Epithelial cell of prostate (primary cell): ENCODE data around the gene NR6A1.

Experiments used
- DNase-seq: peaks from one replicate; pipeline ENCODE4 v3.0.0-alpha.2; 2011; ENCODE audit warnings: low read depth, low spot score
- H3K27ac ChIP-seq: fragments of 450-650 bp; 2 replicates; pipeline ENCODE4 v1.5.1; 2017; ENCODE audit warnings: mild to moderate bottlenecking

The NR6A1 gene

GRCh38 chr9:124771021-124771866, at the start of gene NR6A1:
Gene NR6A1, minus strand, starts transcription at chr9:124771311.
- DNase-seq = peak; percentile 86

GRCh38 chr9:124818431-124819281, 47.5 kb upstream of the NR6A1 start:
- peak overlapping the region; percentile 91 for H3K27ac ChIP-seq
- DNase-seq = peak; percentile 88

More at GRCh38 chr9:124771021-124771866, at the start of gene NR6A1:
- H3K27ac ChIP-seq = peak within 1 kb of the TSS; percentile 54

DNA sequence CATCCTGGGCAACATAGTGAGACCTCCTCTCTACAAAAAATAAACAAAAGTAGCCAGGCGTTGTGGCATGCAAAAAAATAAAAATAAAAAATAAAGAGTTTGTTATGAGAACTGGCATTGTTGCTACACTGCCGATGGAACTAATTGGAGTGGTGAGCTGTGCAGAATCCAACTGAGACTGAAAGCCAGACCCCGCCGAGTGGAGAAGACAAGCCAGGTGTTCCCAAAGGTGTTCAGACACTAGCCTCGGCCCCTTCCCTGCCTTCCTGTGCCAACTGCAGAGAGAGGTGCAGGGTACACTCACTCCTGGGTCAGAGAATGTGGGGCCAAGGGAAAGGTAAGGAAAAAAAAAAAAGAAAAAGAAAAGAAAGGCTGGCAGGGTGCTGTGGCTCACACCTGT, 44.5 kb upstream of the NR6A1 start:
- DNase-seq = no peak
- no peak overlapping the region for H3K27ac ChIP-seq

DNA sequence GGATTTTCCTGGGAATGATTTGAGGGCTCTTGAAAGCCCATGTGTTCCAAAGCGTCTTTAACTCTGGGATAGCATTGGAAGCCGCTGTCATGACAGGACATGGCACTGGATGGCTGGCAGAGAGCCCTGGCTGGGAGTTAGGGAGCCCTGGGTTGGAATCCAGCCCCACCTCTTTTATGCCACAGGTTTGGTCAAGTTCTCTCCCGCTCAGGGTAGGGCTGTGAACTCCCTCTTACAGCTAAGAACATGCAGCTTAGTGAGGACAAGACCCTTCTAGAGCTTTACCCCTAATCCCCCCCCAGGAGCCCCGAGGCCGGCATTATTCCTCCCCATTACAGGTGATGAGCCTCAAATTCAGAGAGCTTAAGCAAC, 43.0 kb upstream of the NR6A1 start:
- peak overlapping the region; percentile 82 for H3K27ac ChIP-seq
- DNase-seq = no peak

DNA sequence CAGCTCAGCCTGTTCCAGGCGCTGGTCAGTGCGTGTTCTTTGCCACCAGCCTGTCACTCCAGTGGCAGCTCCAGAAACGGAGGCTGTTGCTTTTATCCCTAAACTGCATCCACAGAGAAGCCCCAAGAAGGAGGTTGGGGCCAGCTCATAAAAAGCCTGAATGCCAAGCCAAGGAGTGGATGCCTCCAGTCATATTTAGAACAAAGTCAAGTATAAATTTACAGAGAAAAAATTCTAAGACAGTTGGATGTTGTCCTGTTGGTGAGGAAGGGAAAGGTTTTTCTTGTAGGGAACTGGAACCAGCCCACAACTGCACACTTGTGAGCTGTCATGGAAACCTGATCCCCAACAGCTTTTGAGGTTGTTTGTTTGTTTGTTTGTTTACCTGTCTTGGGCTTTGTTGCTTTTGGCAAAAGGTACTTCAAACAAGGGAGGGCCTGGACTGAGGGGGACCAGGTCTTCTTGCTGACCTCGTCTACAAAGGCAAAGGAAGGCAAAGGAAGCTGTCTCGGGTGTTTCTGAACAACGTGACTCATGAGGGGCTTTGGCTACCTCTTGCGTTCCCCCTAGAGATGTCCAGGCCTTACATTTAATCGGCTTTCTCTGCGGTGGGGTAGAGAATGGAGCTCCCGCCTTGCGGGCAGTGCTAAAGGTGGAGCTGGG, 42.5 kb upstream of the NR6A1 start:
- DNase-seq = no peak
- H3K27ac ChIP-seq = peak overlapping the region; percentile 82

DNA sequence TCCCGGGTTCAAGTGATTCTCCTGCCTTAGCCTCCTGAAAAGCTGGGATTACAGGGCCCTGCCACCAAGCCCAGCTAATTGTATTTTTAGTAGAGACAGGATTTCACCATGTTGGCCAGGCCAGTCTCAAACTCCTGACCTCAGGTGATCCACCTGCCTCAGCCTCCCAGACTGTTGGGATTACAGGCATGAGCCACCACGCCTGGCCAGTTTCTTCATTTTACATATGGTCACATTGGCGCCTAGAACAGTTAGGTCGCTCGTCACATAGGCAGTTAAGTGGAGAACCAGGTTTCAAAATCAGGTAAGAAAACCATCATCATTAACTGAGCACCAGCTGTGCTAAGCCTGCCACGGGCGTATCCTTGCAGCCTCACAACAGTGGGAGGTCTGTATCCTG, 41.9 kb upstream of the NR6A1 start:
- DNase-seq = no peak
- H3K27ac ChIP-seq = peak overlapping the region; percentile 82

DNA sequence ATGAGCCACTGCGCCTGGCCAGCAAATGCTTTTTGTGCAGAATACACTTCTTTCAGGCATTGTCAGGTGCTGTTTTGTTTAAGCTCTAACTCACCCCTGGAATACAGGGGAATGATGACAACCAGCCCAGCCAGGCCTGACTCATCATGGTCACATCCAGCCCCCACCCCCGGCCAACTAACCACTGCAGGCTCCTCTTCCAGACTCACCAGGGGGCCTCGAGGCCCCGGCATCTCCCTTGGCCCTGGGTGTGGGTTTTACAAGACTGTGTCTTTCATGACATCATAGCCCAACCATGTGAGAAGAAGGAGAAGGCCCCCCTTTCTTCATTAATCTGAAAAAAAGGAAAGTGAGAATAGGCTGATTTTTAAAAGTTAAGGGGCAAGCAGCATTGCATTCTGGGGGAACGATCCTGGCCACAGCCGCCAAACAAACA, 41.3 kb upstream of the NR6A1 start:
- H3K27ac ChIP-seq = peak overlapping the region; percentile 82
- peak; percentile 48 for DNase-seq

- DNase-seq = no peak
Measured at GRCh38 chr9:124810663-124811355, 39.7 kb upstream of the NR6A1 start.

GRCh38 chr9:124809741-124810500, 38.8 kb upstream of the NR6A1 start:
- DNase-seq = no peak
- peak overlapping the region; percentile 82 for H3K27ac ChIP-seq

More at GRCh38 chr9:124810663-124811355, 39.7 kb upstream of the NR6A1 start:
- H3K27ac ChIP-seq = peak overlapping the region; percentile 82

- no peak for DNase-seq
- peak overlapping the region; percentile 21 for H3K27ac ChIP-seq
Measured at GRCh38 chr9:124809211-124809610, 38.1 kb upstream of the NR6A1 start.

DNA sequence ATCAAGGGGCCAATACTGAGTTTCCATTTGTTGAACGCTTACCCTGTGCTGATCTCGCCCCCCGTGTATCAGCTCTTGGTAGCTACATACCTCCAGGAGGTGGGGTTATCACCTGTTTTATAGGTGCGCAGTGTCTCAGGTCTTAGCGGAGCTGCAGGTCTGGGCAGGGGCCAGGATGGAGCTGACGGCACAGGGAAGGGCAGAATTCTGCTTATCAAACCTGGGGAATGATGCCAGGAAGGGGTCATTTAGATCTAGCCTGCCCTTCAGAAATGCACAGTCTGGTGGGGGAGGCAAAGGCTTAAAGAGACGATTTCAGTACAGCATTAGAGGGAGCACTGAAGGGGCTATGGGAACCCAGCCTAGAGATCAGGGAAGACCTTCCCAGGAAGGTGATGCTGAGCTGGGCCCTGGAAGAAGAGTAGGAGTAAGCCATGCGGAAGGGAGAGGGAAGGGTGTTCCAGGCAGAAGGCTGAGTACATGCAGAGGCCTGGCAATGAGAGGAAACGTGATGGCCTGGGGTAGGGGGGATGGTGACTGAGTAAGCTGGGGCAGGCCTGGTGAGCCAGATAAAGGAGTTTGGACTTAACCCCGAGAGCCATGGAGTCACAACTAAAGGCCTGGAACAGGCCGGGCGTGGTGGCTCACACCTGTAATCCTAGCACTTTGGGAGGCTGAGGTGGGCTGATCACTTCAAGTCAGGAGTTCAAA, 37.3 kb upstream of the NR6A1 start:
- peak overlapping the region; percentile 21 for H3K27ac ChIP-seq
- no peak for DNase-seq

DNA sequence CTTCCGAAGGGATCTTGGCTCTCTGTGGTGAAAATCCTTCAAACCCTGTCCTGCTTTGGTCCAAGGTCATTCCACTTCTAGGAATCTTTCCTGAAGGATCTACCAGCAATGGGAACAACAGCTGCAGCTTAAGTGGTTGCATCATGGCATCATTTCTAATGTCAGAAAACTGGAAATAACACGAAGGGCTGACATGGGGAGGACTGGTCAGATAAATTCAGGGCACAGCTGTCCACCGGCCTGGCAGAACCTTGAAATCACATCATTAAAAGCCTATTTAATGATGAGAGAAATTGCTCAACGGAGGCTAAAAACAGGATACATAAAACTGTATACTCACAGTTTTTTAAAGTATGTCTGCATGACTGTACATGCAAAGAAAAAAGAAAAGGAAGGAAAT, 34.1 kb upstream of the NR6A1 start:
- no peak for DNase-seq

GRCh38 chr9:124803911-124804310, 32.8 kb upstream of the NR6A1 start:
- no peak overlapping the region for H3K27ac ChIP-seq
- no peak for DNase-seq

More for the DNA sequence above, 34.1 kb upstream of the NR6A1 start:
- H3K27ac ChIP-seq = peak overlapping the region; percentile 24

- DNase-seq = no peak
- no peak overlapping the region for H3K27ac ChIP-seq
Measured at GRCh38 chr9:124802426-124802825, 31.3 kb upstream of the NR6A1 start.

GRCh38 chr9:124801356-124801755, 30.2 kb upstream of the NR6A1 start:
- H3K27ac ChIP-seq = no peak overlapping the region
- DNase-seq = no peak

DNA sequence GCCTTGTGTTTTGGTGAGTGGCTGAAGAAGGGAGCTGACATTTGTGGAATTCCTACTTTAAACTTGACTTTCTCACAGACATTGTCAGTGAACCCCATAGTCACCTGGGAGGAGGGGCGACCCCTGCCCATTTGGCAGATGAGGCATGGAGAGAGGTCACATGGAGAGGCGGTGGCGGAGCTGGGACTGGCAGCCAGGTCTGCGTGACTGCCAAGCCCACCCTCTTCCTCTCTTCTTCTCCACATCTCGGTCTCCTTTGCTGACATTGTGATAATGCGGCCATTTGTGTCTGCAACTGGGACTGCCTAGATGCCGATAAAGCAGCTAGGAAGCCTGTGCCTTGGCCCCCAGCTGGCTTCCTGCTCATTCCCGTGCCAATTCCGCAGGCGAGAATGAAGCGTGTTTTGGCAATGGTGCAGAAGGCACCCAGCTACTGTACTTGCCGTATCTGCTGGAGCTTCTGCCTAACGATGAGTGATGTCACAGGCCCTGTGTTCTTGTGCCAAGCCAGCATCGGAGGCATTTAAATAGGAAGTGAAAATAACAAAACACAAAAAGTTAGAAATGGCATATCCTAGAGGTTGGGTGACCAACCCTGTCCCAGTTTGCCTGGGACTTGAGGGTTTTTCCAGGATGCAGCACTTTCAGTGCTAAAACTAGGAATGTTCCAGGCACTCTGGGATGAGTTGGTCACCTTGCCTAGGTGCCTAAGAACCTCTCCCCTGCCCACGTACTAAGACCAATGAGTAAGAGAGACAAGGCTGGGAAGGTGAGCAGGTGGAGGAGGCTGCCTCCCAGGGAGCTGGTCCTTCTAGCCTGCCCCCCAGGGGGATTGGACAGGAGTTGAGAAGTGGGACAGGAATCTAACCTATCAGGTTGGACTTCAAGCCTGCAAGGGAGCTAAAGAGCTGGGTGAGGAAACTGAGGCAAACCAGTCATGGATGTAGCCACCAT, 29.5 kb upstream of the NR6A1 start:
- DNase-seq = no peak
- no peak overlapping the region for H3K27ac ChIP-seq

GRCh38 chr9:124799274-124800006, 28.3 kb upstream of the NR6A1 start:
- no peak for DNase-seq
- no peak overlapping the region for H3K27ac ChIP-seq
